Epithelial cell of esophagus (primary cell): ENCODE measurements around the gene LCP2.

ENCODE experiments used
- DNase-seq: peaks from one replicate; pipeline ENCODE4 v3.0.0; 2010; ENCODE audit warnings: low read depth
- H3K4me3 ChIP-seq: 2 replicates; pipeline ENCODE4 v1.5.1; 2011; ENCODE audit warnings: mild to moderate bottlenecking, low read length, control low read depth
- CTCF ChIP-seq: IDR thresholded peaks from 2 replicates; pipeline ENCODE4 v1.5.1; 2011; ENCODE audit warnings: low read depth, mild to moderate bottlenecking, low read length, control low read depth, inconsistent platforms; ENCODE audit not compliant: insufficient read depth; ENCODE audit errors: missing control alignments

The LCP2 gene

GRCh38 chr5:170339780-170340167 is 42.2 kb upstream of the LCP2 start:
- no peak for DNase-seq
- no peak for TF ChIP-seq CTCF
- no peak overlapping the region for H3K4me3 ChIP-seq

GRCh38 chr5:170338933-170339779 is 41.6 kb upstream of the LCP2 start:
- no peak overlapping the region for H3K4me3 ChIP-seq
- TF ChIP-seq CTCF, result no peak
- DNase-seq, result peak; percentile 5

- no peak overlapping the region for H3K4me3 ChIP-seq
- no peak for DNase-seq
- TF ChIP-seq CTCF, result no peak
Observed at GRCh38 chr5:170338291-170338690, 40.7 kb upstream of the LCP2 start.

- no peak overlapping the region for H3K4me3 ChIP-seq
- no peak for DNase-seq
- no peak for TF ChIP-seq CTCF
Observed at GRCh38 chr5:170337045-170337733, 39.6 kb upstream of the LCP2 start.

GRCh38 chr5:170336065-170336464 is 38.5 kb upstream of the LCP2 start:
- TF ChIP-seq CTCF, result no peak
- no peak overlapping the region for H3K4me3 ChIP-seq
- no peak for DNase-seq

GRCh38 chr5:170334626-170335025 is 37.0 kb upstream of the LCP2 start:
- H3K4me3 ChIP-seq, result no peak overlapping the region
- DNase-seq, result no peak
- no peak for TF ChIP-seq CTCF
